BLaER1 (cell line): ENCODE data around the gene STARD3.
A peak's percentile ranks its signal among the peaks of the same experiment; 100 is the strongest.

Source experiments
- H3K27ac ChIP-seq: shearing (Covaris generic); formaldehyde crosslinking; 2 replicates; pipeline ENCODE4 v1.8.1; 2022
- H3K27me3 ChIP-seq: shearing (Covaris generic); formaldehyde crosslinking; 2 replicates; pipeline ENCODE4 v1.8.1; 2022
- H3K36me3 ChIP-seq: shearing (Covaris generic); formaldehyde crosslinking; 2 replicates; pipeline ENCODE4 v1.8.1; 2022
- H3K4me1 ChIP-seq: shearing (Covaris generic); formaldehyde crosslinking; 2 replicates; pipeline ENCODE4 v1.8.1; 2022
- H3K4me2 ChIP-seq: shearing (Covaris generic); formaldehyde crosslinking; 2 replicates; pipeline ENCODE4 v1.8.1; 2022
- H3K4me3 ChIP-seq: shearing (Covaris generic); formaldehyde crosslinking; 2 replicates; pipeline ENCODE4 v1.8.1; 2022
- H3K9ac ChIP-seq: shearing (Covaris generic); formaldehyde crosslinking; 2 replicates; pipeline ENCODE4 v1.8.1; 2022
- H3K9me3 ChIP-seq: shearing (Covaris generic); formaldehyde crosslinking; 2 replicates; pipeline ENCODE4 v1.8.1; 2022
- H4K20me1 ChIP-seq: shearing (Covaris generic); formaldehyde crosslinking; 2 replicates; pipeline ENCODE4 v1.8.1; 2022
- Cebpa-rat ChIP-seq: shearing (Covaris generic); IDR thresholded peaks from 2 replicates; pipeline ENCODE4 v1.8.1; 2022

The STARD3 gene

DNA sequence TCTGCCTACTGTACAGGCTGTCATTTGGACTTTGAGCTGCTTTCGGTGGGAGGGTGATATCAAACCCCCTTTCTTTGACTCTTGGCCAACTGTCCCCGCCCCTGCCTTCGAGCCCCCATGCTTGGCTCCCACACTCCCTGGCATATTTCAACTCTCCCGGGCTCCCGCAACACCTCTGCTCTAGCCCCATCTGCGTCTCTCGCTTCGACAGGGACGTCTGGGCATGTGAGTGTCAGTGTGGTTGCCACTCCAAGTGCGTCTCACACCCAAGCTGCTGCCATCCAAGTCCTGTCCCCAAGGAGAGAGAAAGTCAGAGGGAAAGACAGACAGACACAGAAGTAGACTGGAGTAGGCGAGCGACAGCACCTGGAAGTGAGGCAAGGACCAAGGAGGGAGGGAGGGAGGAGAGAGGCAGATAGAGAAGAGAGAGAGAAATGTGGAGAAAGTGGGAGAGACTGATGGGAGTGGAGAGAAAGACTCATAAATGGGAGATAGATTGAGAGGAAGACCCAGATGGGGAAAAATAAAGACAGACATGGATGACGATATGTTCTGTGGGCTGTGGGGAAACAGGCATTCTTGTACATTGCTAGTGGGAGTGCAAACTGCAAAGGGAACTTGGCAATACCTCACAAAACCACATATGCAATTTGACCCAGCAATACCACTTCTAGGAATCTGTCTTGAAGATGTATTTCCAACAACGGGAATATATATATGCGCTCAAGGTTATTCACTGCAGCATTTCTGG lies 11.8 kb downstream of the STARD3 start:
- no peak for TF ChIP-seq Cebpa-rat
- H3K9me3 ChIP-seq = no peaks in the 10 kb centered on the region
- no peak overlapping the region for H3K9ac ChIP-seq
- peaks cover 26% of the 10 kb centered on the region for H3K36me3 ChIP-seq
- H4K20me1 ChIP-seq = peaks cover 98% of the 10 kb centered on the region
- no peak overlapping the region for H3K4me3 ChIP-seq
- no peaks in the 10 kb centered on the region for H3K27me3 ChIP-seq
- peaks cover 33% of the 10 kb centered on the region for H3K4me1 ChIP-seq
- H3K27ac ChIP-seq = no peak overlapping the region
- no peak overlapping the region for H3K4me2 ChIP-seq

GRCh38 chr17:39650121-39650579 lies 13.2 kb downstream of the STARD3 start:
- H3K27ac ChIP-seq = no peak overlapping the region
- H3K4me3 ChIP-seq = no peak overlapping the region
- no peaks in the 10 kb centered on the region for H3K9me3 ChIP-seq
- no peaks in the 10 kb centered on the region for H3K27me3 ChIP-seq
- 0 out of 2 replicates have a peak overlapping the region, but pooled peaks have one; percentile 67 for H3K4me2 ChIP-seq
- H4K20me1 ChIP-seq = peaks cover 98% of the 10 kb centered on the region
- peaks cover 32% of the 10 kb centered on the region for H3K36me3 ChIP-seq
- no peak overlapping the region for H3K9ac ChIP-seq
- peaks cover 38% of the 10 kb centered on the region for H3K4me1 ChIP-seq
- no peak for TF ChIP-seq Cebpa-rat

GRCh38 chr17:39651923-39652586 lies 15.1 kb downstream of the STARD3 start:
- Histone ChIP-seq H3K27ac (peak overlapping the region; percentile 13; the same call in 1 of the 2 replicates), H3K36me3 (peaks cover 35% of the 10 kb centered on the region), H3K4me1 (peaks cover 39% of the 10 kb centered on the region), H3K9ac (no peak overlapping the region), H3K27me3 (no peaks in the 10 kb centered on the region), H3K4me2 (peak overlapping the region; percentile 67), H4K20me1 (peaks cover 97% of the 10 kb centered on the region), H3K9me3 (no peaks in the 10 kb centered on the region), H3K4me3 (no peak overlapping the region)
- TF ChIP-seq Cebpa-rat = no peak

DNA sequence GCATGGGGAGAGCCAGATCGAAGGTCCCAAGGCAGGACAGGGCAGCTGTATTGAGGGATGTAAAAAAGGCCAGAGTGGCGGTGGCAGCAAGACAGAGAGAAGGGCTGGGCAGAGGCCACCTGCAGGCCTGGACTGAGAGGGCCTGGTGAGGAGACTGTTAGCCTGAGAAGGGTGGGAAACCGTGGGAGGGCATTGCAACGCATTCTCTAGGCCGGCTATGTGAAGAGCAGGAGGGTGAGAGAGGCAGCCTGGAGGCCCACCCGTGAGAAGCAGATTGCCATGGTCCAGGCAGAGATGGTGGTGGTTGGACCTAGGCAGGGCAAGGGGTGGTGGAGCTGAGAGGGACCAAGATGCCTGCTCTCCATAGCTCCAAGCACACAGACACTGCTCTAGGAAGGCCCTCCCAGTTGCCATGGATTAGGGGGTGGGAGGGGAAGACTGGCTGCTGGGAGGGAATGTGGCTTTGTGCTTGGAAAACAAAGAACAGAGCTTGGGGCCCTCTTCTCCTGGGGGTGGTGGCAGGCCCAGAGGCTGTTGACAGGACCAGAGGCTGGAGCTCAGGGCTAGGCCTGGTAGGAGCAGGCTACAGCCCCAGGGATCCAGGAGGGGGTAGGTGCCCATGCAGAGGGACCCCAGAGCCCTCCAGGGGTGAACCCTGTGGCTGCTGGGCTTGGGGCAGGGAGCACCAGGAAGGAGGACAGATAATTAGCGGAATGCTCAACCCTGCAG lies 15.8 kb downstream of the STARD3 start:
- Histone ChIP-seq H3K4me2 (no peak overlapping the region), H4K20me1 (peaks cover 98% of the 10 kb centered on the region), H3K4me1 (peaks cover 46% of the 10 kb centered on the region), H3K27ac (peak overlapping the region; percentile 13; the same call in 1 of the 2 replicates), H3K4me3 (no peak overlapping the region), H3K27me3 (no peaks in the 10 kb centered on the region), H3K9me3 (no peaks in the 10 kb centered on the region), H3K9ac (no peak overlapping the region), H3K36me3 (peaks cover 41% of the 10 kb centered on the region)
- TF ChIP-seq Cebpa-rat = no peak

DNA sequence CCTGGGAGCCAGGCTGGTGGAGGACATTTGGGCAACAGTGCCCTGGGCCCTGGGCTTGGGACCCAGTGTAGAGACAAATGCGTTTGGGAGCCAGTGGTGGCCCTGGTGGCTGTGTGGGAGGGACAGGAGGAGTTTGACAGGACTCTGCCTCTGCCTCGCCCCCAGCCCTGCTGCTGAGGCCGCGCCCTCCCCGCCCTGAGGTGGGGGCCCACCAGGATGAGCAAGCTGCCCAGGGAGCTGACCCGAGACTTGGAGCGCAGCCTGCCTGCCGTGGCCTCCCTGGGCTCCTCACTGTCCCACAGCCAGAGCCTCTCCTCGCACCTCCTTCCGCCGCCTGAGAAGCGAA lies 16.3 kb downstream of the STARD3 start:
- Histone ChIP-seq H3K4me3 (no peak overlapping the region), H3K9ac (no peak overlapping the region), H3K4me2 (no peak overlapping the region), H3K9me3 (no peaks in the 10 kb centered on the region), H3K27me3 (peaks cover 5% of the 10 kb centered on the region; the same call in 1 of the 2 replicates), H4K20me1 (peaks cover 99% of the 10 kb centered on the region), H3K27ac (no peak overlapping the region), H3K36me3 (peaks cover 47% of the 10 kb centered on the region), H3K4me1 (peaks cover 51% of the 10 kb centered on the region)
- no peak for TF ChIP-seq Cebpa-rat

- Histone ChIP-seq H3K36me3 (peaks cover 47% of the 10 kb centered on the region), H3K9ac (no peak overlapping the region), H3K4me3 (no peak overlapping the region), H4K20me1 (peaks cover 99% of the 10 kb centered on the region), H3K27ac (no peak overlapping the region), H3K4me1 (peaks cover 56% of the 10 kb centered on the region), H3K9me3 (no peaks in the 10 kb centered on the region), H3K4me2 (no peak overlapping the region), H3K27me3 (peaks cover 5% of the 10 kb centered on the region; the same call in 1 of the 2 replicates)
- TF ChIP-seq Cebpa-rat = no peak
Observed at GRCh38 chr17:39653662-39654331, 16.9 kb downstream of the STARD3 start.

- peaks cover 68% of the 10 kb centered on the region for H3K4me1 ChIP-seq
- H3K9ac ChIP-seq = no peak overlapping the region
- TF ChIP-seq Cebpa-rat = no peak
- peaks cover 96% of the 10 kb centered on the region for H4K20me1 ChIP-seq
- no peak overlapping the region for H3K4me2 ChIP-seq
- H3K27me3 ChIP-seq = peaks cover 5% of the 10 kb centered on the region; the same call in 1 of the 2 replicates
- H3K27ac ChIP-seq = no peak overlapping the region
- H3K9me3 ChIP-seq = no peaks in the 10 kb centered on the region
- no peak overlapping the region for H3K4me3 ChIP-seq
- peaks cover 47% of the 10 kb centered on the region for H3K36me3 ChIP-seq
Observed at GRCh38 chr17:39655105-39655504, 18.2 kb downstream of the STARD3 start.

DNA sequence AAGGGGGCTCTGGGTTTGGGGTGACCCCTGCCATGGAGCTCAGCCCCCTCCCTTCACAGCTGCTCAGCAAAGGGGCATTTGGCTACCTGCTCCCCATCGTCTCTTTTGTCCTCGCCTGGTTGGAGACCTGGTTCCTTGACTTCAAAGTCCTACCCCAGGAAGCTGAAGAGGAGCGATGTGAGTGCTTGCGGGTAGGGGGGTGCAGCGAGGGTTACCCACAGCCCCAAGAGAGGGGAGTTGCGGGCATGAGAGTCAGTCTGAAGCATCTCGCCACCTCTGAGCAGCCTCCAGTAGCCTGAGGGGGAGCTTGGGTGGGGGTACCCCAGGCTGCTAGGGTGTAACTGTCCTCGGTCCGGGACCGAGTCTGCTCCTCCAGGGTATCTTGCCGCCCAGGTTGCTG lies 21.4 kb downstream of the STARD3 start:
- Histone ChIP-seq H3K4me2 (peak overlapping the region; percentile 89), H3K4me3 (no peak overlapping the region), H3K9ac (no peak overlapping the region), H3K4me1 (peaks cover 71% of the 10 kb centered on the region), H4K20me1 (peaks cover 83% of the 10 kb centered on the region), H3K27me3 (peaks cover 5% of the 10 kb centered on the region; the same call in 1 of the 2 replicates), H3K9me3 (no peaks in the 10 kb centered on the region), H3K27ac (no peak overlapping the region), H3K36me3 (peaks cover 69% of the 10 kb centered on the region)
- TF ChIP-seq Cebpa-rat = no peak

- Histone ChIP-seq H4K20me1 (peaks cover 79% of the 10 kb centered on the region), H3K4me2 (peak overlapping the region; percentile 89), H3K9me3 (no peaks in the 10 kb centered on the region), H3K27me3 (peaks cover 5% of the 10 kb centered on the region; the same call in 1 of the 2 replicates), H3K36me3 (peaks cover 65% of the 10 kb centered on the region), H3K9ac (no peak overlapping the region), H3K27ac (peak overlapping the region; percentile 70), H3K4me1 (peaks cover 75% of the 10 kb centered on the region), H3K4me3 (no peak overlapping the region)
- TF ChIP-seq Cebpa-rat = no peak
Observed at GRCh38 chr17:39658760-39659159, 21.8 kb downstream of the STARD3 start.
